SK-N-SH treated with all-trans-retinoic acid at 6 μM for 48 hours (cell line): ENCODE data around the gene DNAH14.

ENCODE experiments used
- ATAC-seq: fragments of 200-7000 bp; cut with Tn5 transposase; 3 replicates; pipeline ENCODE4 v1.9.1; 2020; ENCODE audit warnings: mild to moderate bottlenecking, moderate library complexity
- ARNTL ChIP-seq: fragments of 450-650 bp; formaldehyde crosslinking; IDR thresholded peaks from 2 replicates; pipeline ENCODE4 v1.5.0; 2020; ENCODE audit warnings: low read depth, mild to moderate bottlenecking, moderate library complexity, borderline replicate concordance
- BACH2 ChIP-seq: fragments of 250-450 bp; sonication (Bioruptor Pico); IDR thresholded peaks from 2 replicates; pipeline ENCODE4 v1.9.0; 2021; ENCODE audit warnings: mild to moderate bottlenecking, borderline replicate concordance
- CSDC2 ChIP-seq: fragments of 250-450 bp; sonication (Bioruptor Pico); IDR thresholded peaks from 2 replicates; pipeline ENCODE4 v1.5.0; 2020; ENCODE audit warnings: mild to moderate bottlenecking, moderate library complexity
- ESRRG ChIP-seq: fragments of 250-450 bp; sonication (Bioruptor Pico); IDR thresholded peaks from 2 replicates; pipeline ENCODE4 v1.6.1; 2021; ENCODE audit warnings: mild to moderate bottlenecking
- ISL1 ChIP-seq: fragments of 250-450 bp; sonication (Bioruptor Pico); IDR thresholded peaks from 2 replicates; pipeline ENCODE4 v2.1.2; 2022; ENCODE audit warnings: mild to moderate bottlenecking, moderate library complexity
- OSR1 ChIP-seq: fragments of 250-450 bp; sonication (Bioruptor Pico); IDR thresholded peaks from 2 replicates; pipeline ENCODE4 v1.8.0; 2022; ENCODE audit warnings: moderate library complexity, mild to moderate bottlenecking, inconsistent platforms
- PPARA ChIP-seq: fragments of 250-450 bp; sonication (Bioruptor Pico); IDR thresholded peaks from 2 replicates; pipeline ENCODE4 v1.5.0; 2020; ENCODE audit warnings: mild to moderate bottlenecking, borderline replicate concordance
- RARB ChIP-seq: fragments of 250-450 bp; sonication (Bioruptor Pico); IDR thresholded peaks from 2 replicates; pipeline ENCODE4 v1.8.0; 2021; ENCODE audit warnings: mild to moderate bottlenecking, moderate library complexity
- SNAI2 ChIP-seq: fragments of 250-450 bp; sonication (Bioruptor Pico); IDR thresholded peaks from 2 replicates; pipeline ENCODE4 v1.5.0; 2020; ENCODE audit warnings: mild to moderate bottlenecking, moderate library complexity
- TCF4 ChIP-seq: fragments of 250-450 bp; sonication (Bioruptor Pico); IDR thresholded peaks from 2 replicates; pipeline ENCODE4 v1.8.0; 2021; ENCODE audit warnings: mild to moderate bottlenecking, moderate library complexity, borderline replicate concordance
- ZC3H10 ChIP-seq: fragments of 250-450 bp; sonication (Bioruptor Pico); IDR thresholded peaks from 2 replicates; pipeline ENCODE4 v1.5.1; 2021; ENCODE audit warnings: mild to moderate bottlenecking, moderate library complexity
- ZFP3 ChIP-seq: fragments of 250-450 bp; sonication (Bioruptor Pico); IDR thresholded peaks from 2 replicates; pipeline ENCODE4 v1.5.0; 2020; ENCODE audit warnings: mild to moderate bottlenecking, moderate library complexity
- ZFP30 ChIP-seq: fragments of 450-650 bp; formaldehyde crosslinking; IDR thresholded peaks from 2 replicates; pipeline ENCODE4 v1.5.0; 2022; ENCODE audit warnings: mild to moderate bottlenecking, moderate library complexity
- ZNF565 ChIP-seq: fragments of 450-650 bp; formaldehyde crosslinking; conservative IDR thresholded peaks from 2 replicates; pipeline ENCODE4 v1.5.0; 2020; ENCODE audit warnings: low read depth, mild to moderate bottlenecking, moderate library complexity
- ZNF70 ChIP-seq: fragments of 450-650 bp; formaldehyde crosslinking; IDR thresholded peaks from 2 replicates; pipeline ENCODE4 v1.5.0; 2020; ENCODE audit warnings: mild to moderate bottlenecking, moderate library complexity
- ZNF8 ChIP-seq: fragments of 450-650 bp; formaldehyde crosslinking; IDR thresholded peaks from 2 replicates; pipeline ENCODE4 v1.5.0; 2020; ENCODE audit warnings: mild to moderate bottlenecking, moderate library complexity
- TF ChIP-seq, protein P1 (sequence below): fragments of 250-450 bp; sonication (Bioruptor Pico); IDR thresholded peaks from 2 replicates; pipeline ENCODE4 v1.8.0; 2021; ENCODE audit warnings: low read depth, mild to moderate bottlenecking, moderate library complexity, borderline replicate concordance
- TF ChIP-seq, protein P2 (sequence below): fragments of 250-450 bp; sonication (Bioruptor Pico); IDR thresholded peaks from 2 replicates; pipeline ENCODE4 v1.5.0; 2020; ENCODE audit warnings: mild to moderate bottlenecking, moderate library complexity
- TF ChIP-seq, protein P3 (sequence below): fragments of 250-450 bp; sonication (Bioruptor Pico); IDR thresholded peaks from 2 replicates; pipeline ENCODE4 v1.8.0; 2020; ENCODE audit warnings: mild to moderate bottlenecking, moderate library complexity, borderline replicate concordance

DNAH14 gene

DNA sequence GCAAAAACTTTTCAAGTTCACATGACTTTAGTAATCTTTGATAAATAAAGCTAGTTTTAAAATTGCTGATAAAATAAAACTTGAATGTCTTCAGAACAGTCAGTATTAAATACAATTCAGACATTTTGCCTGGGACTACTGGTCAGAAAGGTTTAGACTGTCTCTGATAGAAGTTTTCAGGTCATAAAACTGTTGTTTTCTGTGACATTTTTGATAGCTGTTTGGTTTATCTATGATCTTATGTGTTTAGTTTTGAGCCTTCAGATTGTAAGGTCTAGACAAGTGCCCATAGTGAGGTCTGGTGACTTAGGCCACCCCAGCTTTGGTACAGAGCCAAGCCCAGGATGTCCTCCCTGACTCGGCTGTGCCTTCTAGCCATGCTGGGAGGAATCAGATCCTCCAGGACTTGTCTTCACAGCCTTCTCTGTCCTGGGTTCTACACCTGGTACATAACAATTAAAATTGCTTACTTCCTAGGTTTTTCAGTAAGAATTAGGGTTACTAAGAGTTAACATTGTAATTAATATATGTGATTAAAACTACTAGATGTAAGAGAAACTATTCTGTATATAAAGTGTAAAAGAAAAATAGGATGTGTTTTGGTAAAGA, 15.1 kb upstream of the DNAH14 start:
- no peak for ATAC-seq
- TF ChIP-seq CSDC2 (CRISPR knock-in tag): no peak
- TF ChIP-seq ESRRG (CRISPR knock-in tag): no peak
- TF ChIP-seq ZC3H10 (CRISPR knock-in tag): no peak
- no peak for TF ChIP-seq SNAI2
- TF ChIP-seq, protein P1, sequence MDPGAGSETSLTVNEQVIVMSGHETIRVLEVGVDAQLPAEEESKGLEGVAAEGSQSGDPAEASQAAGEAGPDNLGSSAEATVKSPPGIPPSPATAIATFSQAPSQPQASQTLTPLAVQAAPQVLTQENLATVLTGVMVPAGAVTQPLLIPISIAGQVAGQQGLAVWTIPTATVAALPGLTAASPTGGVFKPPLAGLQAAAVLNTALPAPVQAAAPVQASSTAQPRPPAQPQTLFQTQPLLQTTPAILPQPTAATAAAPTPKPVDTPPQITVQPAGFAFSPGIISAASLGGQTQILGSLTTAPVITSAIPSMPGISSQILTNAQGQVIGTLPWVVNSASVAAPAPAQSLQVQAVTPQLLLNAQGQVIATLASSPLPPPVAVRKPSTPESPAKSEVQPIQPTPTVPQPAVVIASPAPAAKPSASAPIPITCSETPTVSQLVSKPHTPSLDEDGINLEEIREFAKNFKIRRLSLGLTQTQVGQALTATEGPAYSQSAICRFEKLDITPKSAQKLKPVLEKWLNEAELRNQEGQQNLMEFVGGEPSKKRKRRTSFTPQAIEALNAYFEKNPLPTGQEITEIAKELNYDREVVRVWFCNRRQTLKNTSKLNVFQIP: no peak
- no peak for TF ChIP-seq ZNF8 (CRISPR knock-in tag)
- TF ChIP-seq TCF4 (CRISPR knock-in tag): no peak
- TF ChIP-seq ZNF70 (CRISPR knock-in tag): no peak
- TF ChIP-seq, protein P2, sequence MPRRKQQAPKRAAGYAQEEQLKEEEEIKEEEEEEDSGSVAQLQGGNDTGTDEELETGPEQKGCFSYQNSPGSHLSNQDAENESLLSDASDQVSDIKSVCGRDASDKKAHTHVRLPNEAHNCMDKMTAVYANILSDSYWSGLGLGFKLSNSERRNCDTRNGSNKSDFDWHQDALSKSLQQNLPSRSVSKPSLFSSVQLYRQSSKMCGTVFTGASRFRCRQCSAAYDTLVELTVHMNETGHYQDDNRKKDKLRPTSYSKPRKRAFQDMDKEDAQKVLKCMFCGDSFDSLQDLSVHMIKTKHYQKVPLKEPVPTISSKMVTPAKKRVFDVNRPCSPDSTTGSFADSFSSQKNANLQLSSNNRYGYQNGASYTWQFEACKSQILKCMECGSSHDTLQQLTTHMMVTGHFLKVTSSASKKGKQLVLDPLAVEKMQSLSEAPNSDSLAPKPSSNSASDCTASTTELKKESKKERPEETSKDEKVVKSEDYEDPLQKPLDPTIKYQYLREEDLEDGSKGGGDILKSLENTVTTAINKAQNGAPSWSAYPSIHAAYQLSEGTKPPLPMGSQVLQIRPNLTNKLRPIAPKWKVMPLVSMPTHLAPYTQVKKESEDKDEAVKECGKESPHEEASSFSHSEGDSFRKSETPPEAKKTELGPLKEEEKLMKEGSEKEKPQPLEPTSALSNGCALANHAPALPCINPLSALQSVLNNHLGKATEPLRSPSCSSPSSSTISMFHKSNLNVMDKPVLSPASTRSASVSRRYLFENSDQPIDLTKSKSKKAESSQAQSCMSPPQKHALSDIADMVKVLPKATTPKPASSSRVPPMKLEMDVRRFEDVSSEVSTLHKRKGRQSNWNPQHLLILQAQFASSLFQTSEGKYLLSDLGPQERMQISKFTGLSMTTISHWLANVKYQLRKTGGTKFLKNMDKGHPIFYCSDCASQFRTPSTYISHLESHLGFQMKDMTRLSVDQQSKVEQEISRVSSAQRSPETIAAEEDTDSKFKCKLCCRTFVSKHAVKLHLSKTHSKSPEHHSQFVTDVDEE (CRISPR knock-in tag): no peak
- no peak for TF ChIP-seq ARNTL
- no peak for TF ChIP-seq ISL1 (CRISPR knock-in tag)
- TF ChIP-seq PPARA (CRISPR knock-in tag): no peak
- TF ChIP-seq, all 23 proteins: peak for 0

DNA sequence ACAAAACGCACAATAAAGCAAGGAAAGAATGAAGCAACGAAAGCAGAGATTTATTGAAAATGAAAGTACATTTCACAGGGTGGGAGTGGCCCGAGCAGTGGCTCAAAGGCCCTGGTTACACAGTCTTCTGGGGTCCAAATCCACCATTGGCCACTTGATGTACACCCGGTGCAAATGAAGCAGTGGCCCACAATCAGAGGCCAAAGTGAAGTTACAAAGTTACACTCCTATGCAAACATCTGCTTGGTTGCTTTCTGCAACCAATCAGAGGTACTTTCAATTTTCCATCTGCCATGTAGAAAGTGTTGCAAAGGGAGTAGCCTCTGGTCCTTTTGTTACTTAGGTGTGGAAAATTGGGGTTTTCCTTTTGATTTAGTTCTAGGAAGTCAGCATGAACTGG, 10.0 kb upstream of the DNAH14 start:
- no peak for ATAC-seq
- TF ChIP-seq ESRRG (CRISPR knock-in tag) (no peak), TCF4 (CRISPR knock-in tag) (no peak), ZFP3 (CRISPR knock-in tag) (no peak), BACH2 (CRISPR knock-in tag) (no peak), ZNF565 (CRISPR knock-in tag) (no peak), ZC3H10 (CRISPR knock-in tag) (no peak), RARB (CRISPR knock-in tag) (no peak), SNAI2 (no peak), CSDC2 (CRISPR knock-in tag) (no peak)

DNA sequence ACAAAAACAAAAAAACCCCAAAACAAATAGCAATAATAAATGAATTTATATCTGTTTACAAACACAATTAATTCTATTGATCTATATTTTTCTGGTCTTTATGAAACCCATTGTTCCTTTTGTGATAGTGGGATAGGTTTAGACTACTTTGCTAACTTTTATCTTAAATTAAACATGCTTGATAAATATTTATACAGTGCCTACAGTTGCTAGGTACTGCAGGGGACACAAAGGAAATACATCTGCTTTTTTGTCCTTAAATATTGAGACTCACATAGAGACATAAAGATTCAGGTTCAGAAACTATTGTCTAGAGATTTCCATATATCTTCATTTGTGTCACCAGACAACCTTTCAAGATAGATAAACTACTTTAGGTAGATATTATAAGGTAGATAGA, 8.5 kb upstream of the DNAH14 start:
- ATAC-seq: no peak
- TF ChIP-seq ESRRG (CRISPR knock-in tag): no peak
- no peak for TF ChIP-seq ZFP30
- TF ChIP-seq ZNF565 (CRISPR knock-in tag): no peak
- TF ChIP-seq, protein P3, sequence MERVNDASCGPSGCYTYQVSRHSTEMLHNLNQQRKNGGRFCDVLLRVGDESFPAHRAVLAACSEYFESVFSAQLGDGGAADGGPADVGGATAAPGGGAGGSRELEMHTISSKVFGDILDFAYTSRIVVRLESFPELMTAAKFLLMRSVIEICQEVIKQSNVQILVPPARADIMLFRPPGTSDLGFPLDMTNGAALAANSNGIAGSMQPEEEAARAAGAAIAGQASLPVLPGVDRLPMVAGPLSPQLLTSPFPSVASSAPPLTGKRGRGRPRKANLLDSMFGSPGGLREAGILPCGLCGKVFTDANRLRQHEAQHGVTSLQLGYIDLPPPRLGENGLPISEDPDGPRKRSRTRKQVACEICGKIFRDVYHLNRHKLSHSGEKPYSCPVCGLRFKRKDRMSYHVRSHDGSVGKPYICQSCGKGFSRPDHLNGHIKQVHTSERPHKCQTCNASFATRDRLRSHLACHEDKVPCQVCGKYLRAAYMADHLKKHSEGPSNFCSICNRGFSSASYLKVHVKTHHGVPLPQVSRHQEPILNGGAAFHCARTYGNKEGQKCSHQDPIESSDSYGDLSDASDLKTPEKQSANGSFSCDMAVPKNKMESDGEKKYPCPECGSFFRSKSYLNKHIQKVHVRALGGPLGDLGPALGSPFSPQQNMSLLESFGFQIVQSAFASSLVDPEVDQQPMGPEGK (CRISPR knock-in tag): no peak
- no peak for TF ChIP-seq SNAI2
- TF ChIP-seq, all 23 proteins: peak for 0

DNA sequence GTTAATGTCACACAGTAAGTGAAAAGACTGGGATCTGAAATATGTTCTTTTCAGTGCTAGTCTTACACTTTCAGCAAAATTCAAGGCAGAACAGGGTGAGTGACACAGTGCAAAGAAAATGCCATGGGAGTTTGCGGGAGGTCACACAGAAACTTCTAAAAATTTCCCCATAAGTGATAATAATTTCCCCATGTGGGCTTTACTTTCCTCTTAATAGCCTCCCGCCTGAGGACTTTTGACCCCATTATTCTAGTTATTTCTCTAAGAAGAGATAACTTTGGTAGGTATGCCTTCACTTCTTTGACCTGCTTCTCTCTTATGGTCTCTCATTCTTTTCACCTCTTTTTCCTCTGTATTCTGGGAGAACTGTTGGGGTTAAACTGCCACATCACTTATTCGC, 8.1 kb upstream of the DNAH14 start:
- ATAC-seq: no peak
- TF ChIP-seq ZC3H10 (CRISPR knock-in tag) (no peak), ZNF565 (CRISPR knock-in tag) (no peak), BACH2 (CRISPR knock-in tag) (no peak), ZNF70 (CRISPR knock-in tag) (no peak), OSR1 (no peak), SNAI2 (no peak), PPARA (CRISPR knock-in tag) (no peak), ZFP3 (CRISPR knock-in tag) (no peak), CSDC2 (CRISPR knock-in tag) (no peak)
- TF ChIP-seq, protein P3 (CRISPR knock-in tag): no peak
